ENCODE results near the gene LRRC41. TPM values are rescaled to one million over a fixed set of nuclear protein-coding genes. Genes with fewer than 3 reads are reported as not detected.

The LRRC41 gene
- total and polyA plus RNA-seq, 2 of the 13 experiments (the other 11 are each of a cell fraction or from before 2014, with no cell fraction given): 48.1 to 53.6 TPM

DNA sequence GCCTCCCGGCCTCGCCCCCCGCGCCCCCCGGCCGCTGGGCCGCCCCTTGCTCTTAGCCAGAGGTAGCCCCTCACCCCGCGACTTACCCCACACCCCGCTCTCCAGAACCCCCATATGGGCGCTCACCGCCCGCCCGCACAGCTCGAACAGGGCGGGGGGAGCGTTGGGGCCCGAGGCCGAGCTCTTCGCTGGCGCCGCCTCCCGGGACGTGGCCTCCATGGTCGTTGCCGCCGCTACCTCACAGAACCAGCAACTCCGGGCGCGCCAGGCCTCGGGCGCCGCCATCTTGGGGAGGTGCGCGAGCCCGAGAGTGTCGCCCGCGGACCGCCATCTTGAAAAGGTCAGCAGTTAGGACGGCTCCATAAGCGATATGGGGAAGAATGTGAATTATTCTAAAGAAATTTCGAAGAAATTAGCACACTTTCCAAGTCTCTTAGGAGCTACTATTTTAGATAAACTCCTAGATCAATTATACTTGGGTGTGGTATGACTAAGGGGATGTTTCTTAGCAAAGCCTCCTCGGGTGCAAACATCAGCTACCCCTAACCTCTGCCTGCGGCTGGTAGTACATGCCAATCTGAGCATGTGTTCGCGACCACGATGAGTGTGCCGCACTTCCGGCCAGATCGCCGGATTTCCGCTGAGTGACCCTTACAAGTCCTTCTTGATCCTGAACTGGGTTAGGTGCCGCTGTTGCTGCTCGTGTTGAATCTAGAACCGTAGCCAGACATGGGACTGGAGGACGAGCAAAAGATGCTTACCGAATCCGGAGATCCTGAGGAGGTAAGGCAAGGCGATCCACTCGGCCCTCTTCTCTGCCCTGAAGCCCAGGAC lies at the start of gene LRRC41, which contains the start of gene UQCRH (continued):
- TF ChIP-seq TGIF2 (CRISPR knock-in tag; IDR thresholded peaks at IDR 0.05) (no peak; the same call in 1 of the 2 replicates), SOX5 (CRISPR knock-in tag; IDR thresholded peaks at IDR 0.05; ENCODE audit: borderline replicate concordance) (no peak; the same call in 1 of the 2 replicates), RNF2 (conservative IDR thresholded peaks at IDR 0.05; ENCODE audit: low read depth) (no peak), TCF7 (IDR thresholded peaks at IDR 0.05; ENCODE audit: low read depth) (no peak), TCF7L2 (IDR thresholded peaks at IDR 0.05; ENCODE audit: low read depth, low read length) (no peak), DPF2 (CRISPR knock-in tag; IDR thresholded peaks at IDR 0.05; ENCODE audit: borderline replicate concordance, low read depth) (no peak), TOPORS (CRISPR knock-in tag; IDR thresholded peaks at IDR 0.05) (no peak), ARID2 (CRISPR knock-in tag; IDR thresholded peaks at IDR 0.05; ENCODE audit: borderline replicate concordance) (no peak), ZNF24 (IDR thresholded peaks at IDR 0.05) (no peak), PHF5A (CRISPR knock-in tag; IDR thresholded peaks at IDR 0.05; ENCODE audit: low read depth, unreplicated experiment) (no peak), NFATC3 (CRISPR knock-in tag; IDR thresholded peaks at IDR 0.05) (no peak), HCFC1 (IDR thresholded peaks at IDR 0.05; ENCODE audit: low read depth, low read length) (peak; percentile 83), ZNF101 (CRISPR knock-in tag; IDR thresholded peaks at IDR 0.05; ENCODE audit: borderline replicate concordance, low read depth) (no peak), HNRNPLL (IDR thresholded peaks at IDR 0.05; ENCODE audit: low read depth, low read length, poor library complexity, severe bottlenecking) (no peak)
- TF ChIP-seq, protein P1, sequence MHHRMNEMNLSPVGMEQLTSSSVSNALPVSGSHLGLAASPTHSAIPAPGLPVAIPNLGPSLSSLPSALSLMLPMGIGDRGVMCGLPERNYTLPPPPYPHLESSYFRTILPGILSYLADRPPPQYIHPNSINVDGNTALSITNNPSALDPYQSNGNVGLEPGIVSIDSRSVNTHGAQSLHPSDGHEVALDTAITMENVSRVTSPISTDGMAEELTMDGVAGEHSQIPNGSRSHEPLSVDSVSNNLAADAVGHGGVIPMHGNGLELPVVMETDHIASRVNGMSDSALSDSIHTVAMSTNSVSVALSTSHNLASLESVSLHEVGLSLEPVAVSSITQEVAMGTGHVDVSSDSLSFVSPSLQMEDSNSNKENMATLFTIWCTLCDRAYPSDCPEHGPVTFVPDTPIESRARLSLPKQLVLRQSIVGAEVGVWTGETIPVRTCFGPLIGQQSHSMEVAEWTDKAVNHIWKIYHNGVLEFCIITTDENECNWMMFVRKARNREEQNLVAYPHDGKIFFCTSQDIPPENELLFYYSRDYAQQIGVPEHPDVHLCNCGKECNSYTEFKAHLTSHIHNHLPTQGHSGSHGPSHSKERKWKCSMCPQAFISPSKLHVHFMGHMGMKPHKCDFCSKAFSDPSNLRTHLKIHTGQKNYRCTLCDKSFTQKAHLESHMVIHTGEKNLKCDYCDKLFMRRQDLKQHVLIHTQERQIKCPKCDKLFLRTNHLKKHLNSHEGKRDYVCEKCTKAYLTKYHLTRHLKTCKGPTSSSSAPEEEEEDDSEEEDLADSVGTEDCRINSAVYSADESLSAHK (CRISPR knock-in tag; IDR thresholded peaks at IDR 0.05; ENCODE audit: borderline replicate concordance): no peak
- TF ChIP-seq, protein P2, sequence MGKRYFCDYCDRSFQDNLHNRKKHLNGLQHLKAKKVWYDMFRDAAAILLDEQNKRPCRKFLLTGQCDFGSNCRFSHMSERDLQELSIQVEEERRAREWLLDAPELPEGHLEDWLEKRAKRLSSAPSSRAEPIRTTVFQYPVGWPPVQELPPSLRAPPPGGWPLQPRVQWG (CRISPR knock-in tag; IDR thresholded peaks at IDR 0.05; ENCODE audit: borderline replicate concordance, low read depth): no peak
- TF ChIP-seq, protein P3, sequence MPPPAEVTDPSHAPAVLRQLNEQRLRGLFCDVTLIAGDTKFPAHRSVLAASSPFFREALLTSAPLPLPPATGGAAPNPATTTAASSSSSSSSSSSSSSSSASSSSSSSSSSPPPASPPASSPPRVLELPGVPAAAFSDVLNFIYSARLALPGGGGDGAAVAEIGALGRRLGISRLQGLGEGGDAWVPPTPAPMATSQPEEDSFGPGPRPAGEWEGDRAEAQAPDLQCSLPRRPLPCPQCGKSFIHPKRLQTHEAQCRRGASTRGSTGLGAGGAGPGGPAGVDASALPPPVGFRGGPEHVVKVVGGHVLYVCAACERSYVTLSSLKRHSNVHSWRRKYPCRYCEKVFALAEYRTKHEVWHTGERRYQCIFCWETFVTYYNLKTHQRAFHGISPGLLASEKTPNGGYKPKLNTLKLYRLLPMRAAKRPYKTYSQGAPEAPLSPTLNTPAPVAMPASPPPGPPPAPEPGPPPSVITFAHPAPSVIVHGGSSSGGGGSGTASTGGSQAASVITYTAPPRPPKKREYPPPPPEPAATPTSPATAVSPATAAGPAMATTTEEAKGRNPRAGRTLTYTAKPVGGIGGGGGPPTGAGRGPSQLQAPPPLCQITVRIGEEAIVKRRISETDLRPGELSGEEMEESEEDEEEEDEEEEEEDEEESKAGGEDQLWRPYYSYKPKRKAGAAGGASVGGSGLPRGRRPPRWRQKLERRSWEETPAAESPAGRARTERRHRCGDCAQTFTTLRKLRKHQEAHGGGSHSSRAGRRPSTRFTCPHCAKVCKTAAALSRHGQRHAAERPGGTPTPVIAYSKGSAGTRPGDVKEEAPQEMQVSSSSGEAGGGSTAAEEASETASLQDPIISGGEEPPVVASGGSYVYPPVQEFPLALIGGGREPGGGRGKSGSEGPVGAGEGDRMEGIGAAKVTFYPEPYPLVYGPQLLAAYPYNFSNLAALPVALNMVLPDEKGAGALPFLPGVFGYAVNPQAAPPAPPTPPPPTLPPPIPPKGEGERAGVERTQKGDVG (CRISPR knock-in tag; IDR thresholded peaks at IDR 0.05; ENCODE audit: borderline replicate concordance): no peak
- TF ChIP-seq, protein P4, sequence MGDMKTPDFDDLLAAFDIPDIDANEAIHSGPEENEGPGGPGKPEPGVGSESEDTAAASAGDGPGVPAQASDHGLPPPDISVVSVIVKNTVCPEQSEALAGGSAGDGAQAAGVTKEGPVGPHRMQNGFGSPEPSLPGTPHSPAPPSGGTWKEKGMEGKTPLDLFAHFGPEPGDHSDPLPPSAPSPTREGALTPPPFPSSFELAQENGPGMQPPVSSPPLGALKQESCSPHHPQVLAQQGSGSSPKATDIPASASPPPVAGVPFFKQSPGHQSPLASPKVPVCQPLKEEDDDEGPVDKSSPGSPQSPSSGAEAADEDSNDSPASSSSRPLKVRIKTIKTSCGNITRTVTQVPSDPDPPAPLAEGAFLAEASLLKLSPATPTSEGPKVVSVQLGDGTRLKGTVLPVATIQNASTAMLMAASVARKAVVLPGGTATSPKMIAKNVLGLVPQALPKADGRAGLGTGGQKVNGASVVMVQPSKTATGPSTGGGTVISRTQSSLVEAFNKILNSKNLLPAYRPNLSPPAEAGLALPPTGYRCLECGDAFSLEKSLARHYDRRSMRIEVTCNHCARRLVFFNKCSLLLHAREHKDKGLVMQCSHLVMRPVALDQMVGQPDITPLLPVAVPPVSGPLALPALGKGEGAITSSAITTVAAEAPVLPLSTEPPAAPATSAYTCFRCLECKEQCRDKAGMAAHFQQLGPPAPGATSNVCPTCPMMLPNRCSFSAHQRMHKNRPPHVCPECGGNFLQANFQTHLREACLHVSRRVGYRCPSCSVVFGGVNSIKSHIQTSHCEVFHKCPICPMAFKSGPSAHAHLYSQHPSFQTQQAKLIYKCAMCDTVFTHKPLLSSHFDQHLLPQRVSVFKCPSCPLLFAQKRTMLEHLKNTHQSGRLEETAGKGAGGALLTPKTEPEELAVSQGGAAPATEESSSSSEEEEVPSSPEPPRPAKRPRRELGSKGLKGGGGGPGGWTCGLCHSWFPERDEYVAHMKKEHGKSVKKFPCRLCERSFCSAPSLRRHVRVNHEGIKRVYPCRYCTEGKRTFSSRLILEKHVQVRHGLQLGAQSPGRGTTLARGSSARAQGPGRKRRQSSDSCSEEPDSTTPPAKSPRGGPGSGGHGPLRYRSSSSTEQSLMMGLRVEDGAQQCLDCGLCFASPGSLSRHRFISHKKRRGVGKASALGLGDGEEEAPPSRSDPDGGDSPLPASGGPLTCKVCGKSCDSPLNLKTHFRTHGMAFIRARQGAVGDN (CRISPR knock-in tag; IDR thresholded peaks at IDR 0.05): peak; percentile 46
